Measurements from ENCODE around the gene GFER.
"Not testable (repeated sequence)": the region's sequence is repeated elsewhere in the genome, so short reads cannot be mapped to it uniquely, and the experiment has no call there.

The GFER gene

GRCh38 chr16:1983544-1984346 is at the start of gene GFER:
Gene GFER (plus strand): TSS chr16:1984193. CDS start chr16:1984219, 26 bp downstream.
- peak; percentile 94 for DNase-seq

- no peak for DNase-seq
Measured at GRCh38 chr16:1936945-1937479, 47.0 kb upstream of the GFER start.

DNA sequence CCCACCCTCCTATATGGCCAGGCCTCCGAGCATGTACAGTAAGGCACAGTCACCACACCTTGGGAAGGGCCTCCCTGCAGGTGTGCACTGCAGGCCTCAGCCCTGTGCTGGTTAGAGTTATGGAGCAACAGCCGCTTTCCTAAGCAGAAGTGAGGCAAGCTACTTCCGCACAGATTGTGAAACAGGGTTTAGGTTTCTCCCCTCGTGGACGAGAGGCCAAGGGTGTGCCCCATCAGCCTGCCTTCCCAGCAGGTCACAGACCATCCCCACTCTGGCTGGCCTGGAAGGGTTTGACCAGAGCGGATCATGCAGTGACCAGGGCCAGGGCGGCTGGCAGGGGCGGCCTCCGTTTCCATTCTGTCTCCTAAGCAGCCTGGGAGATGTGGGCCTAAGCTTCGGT is 45.7 kb upstream of the GFER start:
- no peak for DNase-seq

DNA sequence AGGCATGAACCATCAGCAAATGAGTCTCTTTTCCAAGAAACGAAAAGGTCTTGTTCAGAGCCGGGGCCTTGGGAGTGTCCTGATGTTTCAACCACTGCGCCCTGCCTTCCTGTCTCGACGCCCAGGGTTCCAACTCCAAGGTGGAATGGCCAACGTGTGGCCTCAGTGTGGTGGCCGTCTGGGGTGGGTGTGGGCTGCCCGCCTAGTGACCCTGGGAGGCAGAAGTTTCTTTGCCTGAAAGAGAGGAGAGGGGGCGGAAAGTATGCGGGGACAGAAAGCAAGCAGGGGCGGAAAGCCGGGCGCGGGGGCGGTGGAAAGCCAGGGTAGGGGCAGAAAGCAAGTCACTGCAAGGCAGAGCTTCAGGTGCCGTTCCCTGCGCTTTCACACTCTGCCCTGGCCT is 45.1 kb upstream of the GFER start:
- no peak for DNase-seq

GRCh38 chr16:1939833-1940232 is 44.2 kb upstream of the GFER start:
- not testable (repeated sequence) for DNase-seq

- no peak for DNase-seq
Measured at GRCh38 chr16:1940273-1941161, 43.5 kb upstream of the GFER start.

GRCh38 chr16:1941162-1942046 is 42.6 kb upstream of the GFER start:
- DNase-seq, result no peak

- DNase-seq, result no peak
Measured at GRCh38 chr16:1942047-1942809, 41.8 kb upstream of the GFER start.

DNA sequence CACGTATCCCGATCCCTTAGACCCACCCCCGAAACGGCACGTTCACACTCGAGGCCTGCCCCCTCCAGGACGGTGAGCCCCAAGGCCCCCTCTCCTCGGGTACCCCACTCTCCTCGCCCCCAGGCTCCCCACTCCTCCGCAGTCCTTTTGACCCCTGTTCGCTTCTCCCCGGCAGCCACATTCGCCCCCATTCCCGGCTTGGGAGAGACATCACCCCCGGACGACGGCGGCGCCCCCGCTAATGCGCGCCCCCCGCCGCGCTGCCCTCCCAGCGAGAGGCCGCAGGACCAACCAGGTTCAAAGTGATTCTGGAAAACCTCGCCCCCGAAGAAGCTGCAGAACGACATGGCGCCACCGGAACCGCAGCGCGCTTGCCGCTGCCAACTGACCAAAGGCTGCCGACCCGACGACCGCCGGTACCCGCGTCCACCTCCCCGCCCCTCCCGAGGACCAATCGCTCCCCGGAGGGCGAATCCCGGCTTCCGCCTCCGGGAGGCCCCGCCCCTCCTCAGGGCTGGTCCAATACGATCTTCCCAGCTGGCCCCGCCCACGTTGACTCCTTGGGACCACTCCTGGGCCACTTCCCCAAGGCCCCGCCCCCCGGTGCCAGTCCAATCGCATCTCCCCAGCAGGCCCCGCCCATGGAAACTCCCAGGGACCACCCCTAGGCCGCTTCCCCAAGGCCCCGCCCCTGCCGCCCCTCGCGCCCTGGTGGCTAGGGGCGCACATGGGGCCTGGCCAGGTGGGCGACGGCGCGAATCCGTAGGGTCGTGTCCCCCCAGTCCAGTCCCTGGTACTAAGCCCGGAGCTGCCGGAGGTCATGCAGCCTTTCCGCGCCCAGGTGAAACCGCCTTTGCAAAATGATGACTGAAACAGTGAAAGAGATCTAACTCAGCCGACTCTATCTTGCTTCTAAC is 40.9 kb upstream of the GFER start, which contains the start of gene MSRB1:
Gene MSRB1 (minus strand): TSS at position 390 of the 917 bp plus-strand sequence. CDS start 43 bp downstream, at position 347.
- peak; percentile 98 for DNase-seq

GRCh38 chr16:1944612-1945199 is 39.3 kb upstream of the GFER start:
- DNase-seq, result no peak

- no peak for DNase-seq
Measured at GRCh38 chr16:1945559-1946391, 38.2 kb upstream of the GFER start.

- DNase-seq, result no peak
Measured at GRCh38 chr16:1946495-1947368, 37.3 kb upstream of the GFER start.

- no peak for DNase-seq
Measured at GRCh38 chr16:1947369-1947670, 36.7 kb upstream of the GFER start.

DNA sequence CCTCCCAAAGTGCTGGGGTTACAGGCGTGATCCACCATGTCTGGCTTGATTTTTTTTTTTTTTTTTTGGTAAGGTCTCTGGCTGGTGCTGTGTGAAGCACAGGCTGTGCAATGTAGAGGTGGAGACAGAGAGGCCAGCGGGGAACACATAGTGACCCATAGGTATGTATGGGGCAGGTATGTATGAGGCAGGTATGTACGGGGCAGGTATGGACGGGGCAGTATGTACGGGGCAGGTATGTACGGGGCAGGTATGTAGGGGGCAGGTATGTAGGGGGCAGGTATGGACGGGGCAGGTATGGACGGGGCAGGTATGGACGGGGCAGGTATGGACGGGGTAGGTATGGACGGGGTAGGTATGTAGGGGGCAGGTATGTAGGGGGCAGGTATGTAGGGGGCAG is 34.5 kb upstream of the GFER start:
- no peak for DNase-seq

- DNase-seq, result no peak
Measured at GRCh38 chr16:1950047-1950446, 33.9 kb upstream of the GFER start.

- no peak for DNase-seq
Measured at GRCh38 chr16:1950559-1950958, 33.4 kb upstream of the GFER start.

- no peak for DNase-seq
Measured at GRCh38 chr16:1953734-1954133, 30.3 kb upstream of the GFER start.

DNA sequence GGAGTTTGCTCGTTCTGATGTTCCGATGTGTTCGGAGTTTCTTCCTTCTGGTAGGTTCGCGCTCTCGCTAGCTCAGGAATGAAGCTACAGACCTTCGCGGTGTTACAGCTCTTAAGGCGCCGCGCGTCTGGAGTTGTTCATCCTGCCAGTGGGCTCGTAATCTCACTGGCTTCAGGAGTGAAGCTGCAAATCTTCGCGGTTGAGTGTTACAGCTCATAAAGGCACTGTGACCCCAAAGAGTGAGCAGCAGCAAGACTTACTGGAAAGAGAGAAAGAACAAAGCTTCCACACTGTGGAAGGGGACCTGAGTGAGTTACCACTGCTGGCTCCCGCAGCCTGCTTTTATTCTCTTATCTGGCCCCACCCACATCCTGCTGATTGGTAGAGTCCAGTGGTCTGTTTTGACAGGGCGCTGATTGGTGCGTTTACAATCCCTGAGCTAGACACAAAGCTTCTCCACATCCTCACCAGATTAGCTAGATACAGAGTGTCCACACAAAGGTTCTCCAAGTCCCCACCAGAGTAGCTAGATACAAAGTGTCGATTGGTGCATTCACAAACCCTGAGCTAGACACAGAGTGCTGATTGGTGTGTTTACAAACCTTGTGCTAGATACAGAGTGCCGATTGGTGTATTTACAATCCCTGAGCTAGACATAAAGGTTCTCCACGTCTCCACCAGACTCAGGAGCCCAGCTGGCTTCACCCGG is 26.4 kb upstream of the GFER start:
- not testable (repeated sequence) for DNase-seq
